HepG2 (cell line): ENCODE results near the gene CPN1. TPM values are rescaled to one million over a fixed set of nuclear protein-coding genes. Genes with fewer than 3 reads are reported as not detected.

Experiments
- ZBTB38 ChIP-seq: sonication (generic); formaldehyde crosslinking; IDR thresholded peaks from 2 replicates; pipeline ENCODE4 v1.5.1; 2020; ENCODE audit warnings: mild to moderate bottlenecking, missing genetic modification reagents
- ZNF24 ChIP-seq: fragments of 450-650 bp; IDR thresholded peaks from 2 replicates; pipeline ENCODE4 v1.6.1; 2017; ENCODE audit warnings: antibody characterized with exemption, mild to moderate bottlenecking
- ZNF781 ChIP-seq: sonication (generic); formaldehyde crosslinking; IDR thresholded peaks from 2 replicates; pipeline ENCODE4 v1.5.1; 2020; ENCODE audit warnings: borderline replicate concordance, mild to moderate bottlenecking, missing genetic modification reagents; ENCODE audit errors: not compliant biosample characterization
- ZNF891 ChIP-seq: sonication (generic); formaldehyde crosslinking; IDR thresholded peaks from 2 replicates; pipeline ENCODE4 v1.5.0; 2020; ENCODE audit warnings: mild to moderate bottlenecking, missing genetic modification reagents
- polyA plus RNA-seq, 8 experiments: library from polyadenylated mRNA; depleted of rRNA in 3 of 8; stranded (reverse) in 7 of 8; unstranded in 1 of 8; fragments of >200 nt; fragmentation: Illumina TruSeq in 4 of 8; extraction: Trizol in 4 of 8; gene quantifications; 2 replicates each; pipeline versions ENCODE4 v1.2.1 to v1.2.3, GENCODE V29; 2011 to 2016; ENCODE audit warnings: low read depth in 4 of 8, missing spikeins in 1 of 8, mixed read lengths in 1 of 8; ENCODE audit not compliant: insufficient read depth in 1 of 8
- total RNA-seq, 5 experiments: library from RNA; depleted of rRNA; stranded (reverse); fragments of >200 nt; fragmentation: Illumina TruSeq; extraction: Trizol; gene quantifications; 2 replicates each; pipeline ENCODE4 v1.2.3, GENCODE V29; 2016; ENCODE audit warnings: low read depth in 1 of 5
- TF ChIP-seq, protein P1 (sequence below): sonication (generic); formaldehyde crosslinking; IDR thresholded peaks from 2 replicates; pipeline ENCODE4 v1.4.0; 2020; ENCODE audit warnings: missing genetic modification reagents, borderline replicate concordance
- TF ChIP-seq, protein P2 (sequence below): sonication (generic); formaldehyde crosslinking; IDR thresholded peaks from 2 replicates; pipeline ENCODE4 v1.4.0; 2020; ENCODE audit warnings: missing genetic modification reagents, mild to moderate bottlenecking, borderline replicate concordance
- TF ChIP-seq, protein P3 (sequence below): sonication (generic); formaldehyde crosslinking; IDR thresholded peaks from 2 replicates; pipeline ENCODE4 v1.9.0; 2022; ENCODE audit warnings: low read depth, missing genetic modification reagents

CPN1 gene
- total and polyA plus RNA-seq, 2 of the 13 experiments (the other 11 are each of a cell fraction or from before 2014, with no cell fraction given): 17.3 to 35.1 TPM

DNA sequence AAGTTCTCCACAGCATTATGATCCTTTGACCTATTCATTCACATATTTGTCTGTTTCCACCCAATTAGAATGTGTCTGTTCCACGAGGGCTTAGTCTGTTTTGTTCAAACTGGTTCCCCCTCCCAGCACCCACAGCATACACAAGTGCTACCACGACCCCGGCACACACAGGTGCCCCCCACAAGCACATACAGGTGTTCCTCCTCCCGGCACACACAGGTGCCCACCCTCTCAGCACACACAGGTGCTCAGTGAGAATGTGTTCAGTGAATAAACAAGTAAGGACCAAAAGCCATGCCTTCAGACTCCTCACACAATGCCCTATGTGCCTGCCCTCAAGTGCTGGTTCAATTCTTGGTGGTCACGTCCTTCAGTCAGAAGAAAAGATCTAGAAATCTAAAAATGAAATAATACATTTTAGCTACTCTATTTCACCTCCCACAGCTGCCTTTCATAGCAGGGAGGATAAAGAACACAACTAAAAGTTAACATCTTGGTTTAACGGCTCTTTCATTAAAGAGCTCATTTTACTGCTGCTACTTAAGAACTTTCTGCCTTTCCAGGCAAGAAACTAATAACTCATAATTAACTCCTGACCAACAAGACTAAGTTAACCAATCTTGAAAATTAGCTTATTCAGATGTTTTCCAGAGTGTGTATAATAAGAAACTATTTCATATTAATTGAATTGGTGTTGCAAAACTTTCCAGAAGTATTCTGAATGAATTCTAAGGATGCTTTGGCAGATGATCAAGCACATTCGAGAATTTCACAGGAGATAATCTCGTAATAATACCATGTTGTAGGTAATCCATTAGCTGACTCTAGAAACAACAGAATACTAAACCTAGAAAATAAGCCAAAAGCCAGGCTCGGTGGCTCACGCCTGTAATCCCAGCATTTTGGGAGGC is 74.2 kb downstream of the CPN1 start (continued):
- TF ChIP-seq, protein P1, sequence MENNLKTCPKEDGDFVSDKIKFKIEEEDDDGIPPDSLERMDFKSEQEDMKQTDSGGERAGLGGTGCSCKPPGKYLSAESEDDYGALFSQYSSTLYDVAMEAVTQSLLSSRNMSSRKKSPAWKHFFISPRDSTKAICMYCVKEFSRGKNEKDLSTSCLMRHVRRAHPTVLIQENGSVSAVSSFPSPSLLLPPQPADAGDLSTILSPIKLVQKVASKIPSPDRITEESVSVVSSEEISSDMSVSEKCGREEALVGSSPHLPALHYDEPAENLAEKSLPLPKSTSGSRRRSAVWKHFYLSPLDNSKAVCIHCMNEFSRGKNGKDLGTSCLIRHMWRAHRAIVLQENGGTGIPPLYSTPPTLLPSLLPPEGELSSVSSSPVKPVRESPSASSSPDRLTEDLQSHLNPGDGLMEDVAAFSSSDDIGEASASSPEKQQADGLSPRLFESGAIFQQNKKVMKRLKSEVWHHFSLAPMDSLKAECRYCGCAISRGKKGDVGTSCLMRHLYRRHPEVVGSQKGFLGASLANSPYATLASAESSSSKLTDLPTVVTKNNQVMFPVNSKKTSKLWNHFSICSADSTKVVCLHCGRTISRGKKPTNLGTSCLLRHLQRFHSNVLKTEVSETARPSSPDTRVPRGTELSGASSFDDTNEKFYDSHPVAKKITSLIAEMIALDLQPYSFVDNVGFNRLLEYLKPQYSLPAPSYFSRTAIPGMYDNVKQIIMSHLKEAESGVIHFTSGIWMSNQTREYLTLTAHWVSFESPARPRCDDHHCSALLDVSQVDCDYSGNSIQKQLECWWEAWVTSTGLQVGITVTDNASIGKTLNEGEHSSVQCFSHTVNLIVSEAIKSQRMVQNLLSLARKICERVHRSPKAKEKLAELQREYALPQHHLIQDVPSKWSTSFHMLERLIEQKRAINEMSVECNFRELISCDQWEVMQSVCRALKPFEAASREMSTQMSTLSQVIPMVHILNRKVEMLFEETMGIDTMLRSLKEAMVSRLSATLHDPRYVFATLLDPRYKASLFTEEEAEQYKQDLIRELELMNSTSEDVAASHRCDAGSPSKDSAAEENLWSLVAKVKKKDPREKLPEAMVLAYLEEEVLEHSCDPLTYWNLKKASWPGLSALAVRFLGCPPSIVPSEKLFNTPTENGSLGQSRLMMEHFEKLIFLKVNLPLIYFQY (CRISPR knock-in tag): no peak
- TF ChIP-seq, protein P2, sequence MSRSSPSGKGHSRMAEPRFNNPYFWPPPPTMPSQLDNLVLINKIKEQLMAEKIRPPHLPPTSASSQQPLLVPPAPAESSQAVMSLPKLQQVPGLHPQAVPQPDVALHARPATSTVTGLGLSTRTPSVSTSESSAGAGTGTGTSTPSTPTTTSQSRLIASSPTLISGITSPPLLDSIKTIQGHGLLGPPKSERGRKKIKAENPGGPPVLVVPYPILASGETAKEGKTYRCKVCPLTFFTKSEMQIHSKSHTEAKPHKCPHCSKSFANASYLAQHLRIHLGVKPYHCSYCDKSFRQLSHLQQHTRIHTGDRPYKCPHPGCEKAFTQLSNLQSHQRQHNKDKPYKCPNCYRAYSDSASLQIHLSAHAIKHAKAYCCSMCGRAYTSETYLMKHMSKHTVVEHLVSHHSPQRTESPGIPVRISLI: no peak
- TF ChIP-seq ZNF891 (CRISPR knock-in tag) (no peak), ZNF781 (CRISPR knock-in tag) (no peak), ZNF24 (no peak), ZBTB38 (CRISPR knock-in tag) (no peak)
- TF ChIP-seq, protein P3, sequence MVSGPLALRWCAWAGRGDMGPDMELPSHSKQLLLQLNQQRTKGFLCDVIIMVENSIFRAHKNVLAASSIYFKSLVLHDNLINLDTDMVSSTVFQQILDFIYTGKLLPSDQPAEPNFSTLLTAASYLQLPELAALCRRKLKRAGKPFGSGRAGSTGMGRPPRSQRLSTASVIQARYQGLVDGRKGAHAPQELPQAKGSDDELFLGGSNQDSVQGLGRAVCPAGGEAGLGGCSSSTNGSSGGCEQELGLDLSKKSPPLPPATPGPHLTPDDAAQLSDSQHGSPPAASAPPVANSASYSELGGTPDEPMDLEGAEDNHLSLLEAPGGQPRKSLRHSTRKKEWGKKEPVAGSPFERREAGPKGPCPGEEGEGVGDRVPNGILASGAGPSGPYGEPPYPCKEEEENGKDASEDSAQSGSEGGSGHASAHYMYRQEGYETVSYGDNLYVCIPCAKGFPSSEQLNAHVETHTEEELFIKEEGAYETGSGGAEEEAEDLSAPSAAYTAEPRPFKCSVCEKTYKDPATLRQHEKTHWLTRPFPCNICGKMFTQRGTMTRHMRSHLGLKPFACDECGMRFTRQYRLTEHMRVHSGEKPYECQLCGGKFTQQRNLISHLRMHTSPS (CRISPR knock-in tag): no peak
